ENCODE measurements around the gene C6orf141.

Gene C6orf141

DNA sequence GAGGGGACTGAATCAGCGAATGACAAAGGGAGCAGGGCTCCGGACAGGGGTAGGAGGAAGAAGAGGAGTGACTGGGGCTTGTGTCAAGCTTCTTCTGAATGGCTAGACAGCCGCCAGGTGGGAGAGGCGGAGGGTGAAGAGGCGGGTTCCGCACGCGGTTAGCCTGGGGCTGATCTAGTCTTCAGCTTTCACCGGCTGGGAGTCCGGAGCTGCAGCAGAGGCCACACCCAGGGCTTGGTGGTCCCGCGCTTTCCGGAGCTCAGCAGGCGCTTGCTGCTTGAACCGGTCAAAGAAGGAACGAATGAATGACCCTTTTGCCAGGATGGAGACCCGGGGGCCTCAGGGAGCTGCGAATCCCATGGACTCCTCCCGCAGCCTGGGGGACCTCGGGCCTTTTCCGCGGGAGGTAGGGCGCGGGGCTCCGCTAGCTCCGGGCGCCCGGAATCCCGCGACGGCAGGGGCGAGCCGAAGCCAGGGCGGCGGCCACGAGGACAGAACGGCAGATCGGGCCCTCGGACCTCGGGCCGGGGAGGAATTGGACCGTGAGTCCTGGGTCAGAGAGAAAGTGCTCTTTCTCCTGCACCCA lies at the start of gene C6orf141:
C6orf141 (plus strand) TSS at position 177 of the 586 bp plus-strand sequence; CDS start at position 302, 125 bp downstream.
- no peak for DNase-seq (ENCODE audit: low read depth in 1 of 2, low spot score in 1 of 2)

DNA sequence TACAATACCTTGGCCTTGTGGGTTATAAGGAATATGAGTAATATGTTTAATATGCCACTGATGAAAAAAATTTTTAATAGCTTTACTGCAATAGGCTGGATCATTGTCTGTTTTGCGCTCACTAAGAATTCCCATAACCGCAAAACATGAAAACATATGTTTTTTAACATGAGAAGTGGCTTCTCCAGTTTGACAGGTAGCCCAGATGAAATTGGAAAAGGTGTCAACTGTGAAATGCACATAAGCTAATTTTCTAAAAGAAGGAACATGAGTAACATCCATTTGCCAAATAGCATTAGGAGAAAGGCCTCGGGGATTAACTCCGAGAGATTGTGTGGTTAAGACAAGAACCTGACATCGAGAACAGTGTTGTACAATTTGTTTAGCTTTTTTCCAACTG lies 45.8 kb upstream of the C6orf141 start:
- no peak for DNase-seq (ENCODE audit: low read depth in 1 of 2, low spot score in 1 of 2)

GRCh38 chr6:49506569-49507111 lies 43.8 kb upstream of the C6orf141 start:
- DNase-seq (ENCODE audit: low read depth in 1 of 2, low spot score in 1 of 2), result no peak

DNA sequence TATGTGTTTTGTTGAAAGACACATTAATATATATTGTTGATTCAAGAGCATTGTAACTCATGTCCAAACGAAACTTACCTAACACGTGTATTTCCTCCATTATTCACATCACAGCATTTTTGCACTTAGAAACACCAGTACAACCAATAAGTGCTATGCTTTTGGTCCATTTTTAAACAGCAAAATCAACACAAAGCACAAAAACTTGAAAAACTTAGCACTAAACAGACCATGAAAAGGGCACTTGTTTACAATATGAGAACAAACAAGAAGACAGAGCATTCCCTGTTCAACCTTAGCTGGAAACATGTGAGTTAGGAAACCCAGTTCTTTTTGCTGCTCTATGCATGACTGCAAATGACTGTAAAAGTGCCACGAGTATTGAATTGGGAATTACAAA lies 41.1 kb upstream of the C6orf141 start:
- no peak for DNase-seq (ENCODE audit: low read depth in 1 of 2, low spot score in 1 of 2)

- no peak for DNase-seq (ENCODE audit: low read depth in 1 of 2, low spot score in 1 of 2)
These were observed 37.1 kb upstream of the C6orf141 start for GRCh38 chr6:49513153-49513989.

DNA sequence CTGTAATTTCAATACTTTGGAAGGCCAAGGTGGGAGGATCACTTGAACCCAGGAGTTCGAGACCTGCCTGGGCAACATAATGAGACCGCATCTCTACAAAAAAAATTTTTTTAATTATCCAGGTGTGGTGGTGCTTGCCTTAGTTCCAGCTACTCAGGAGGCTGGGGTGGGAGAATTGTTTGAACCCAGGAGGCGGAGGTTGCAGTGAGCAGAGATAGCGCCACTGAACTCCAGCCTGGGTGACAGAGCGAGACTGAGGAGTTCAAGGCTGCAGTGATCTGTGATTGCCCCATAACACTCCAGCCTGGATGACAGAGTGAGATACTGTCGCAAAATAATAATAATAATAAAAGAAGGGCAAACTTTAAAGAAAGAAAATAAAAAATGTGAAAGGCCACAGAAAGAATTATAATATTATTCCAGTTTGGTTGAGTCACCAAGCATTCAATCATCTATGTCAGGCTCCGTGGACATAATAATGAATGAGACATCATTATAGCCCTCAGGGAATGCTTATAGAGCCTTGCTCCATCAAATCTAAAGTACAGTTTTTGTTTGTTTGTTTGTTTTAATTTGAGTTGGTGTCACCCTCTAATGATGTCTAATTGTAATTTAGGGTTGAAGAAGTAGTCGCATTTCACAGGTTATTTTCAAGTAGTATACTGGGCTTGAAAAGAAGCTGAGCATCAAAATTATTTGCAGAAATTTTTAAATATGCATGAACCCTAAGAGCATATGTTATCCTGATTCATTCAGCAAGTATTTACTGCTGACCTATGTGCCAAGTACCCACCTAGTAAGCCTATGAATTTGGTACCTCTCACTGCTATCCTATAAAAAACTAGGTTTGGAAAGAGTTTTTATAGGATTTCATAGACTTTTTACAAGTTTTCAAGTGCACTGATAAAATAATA lies 35.6 kb upstream of the C6orf141 start:
- DNase-seq (ENCODE audit: low read depth in 1 of 2, low spot score in 1 of 2), result no peak

DNA sequence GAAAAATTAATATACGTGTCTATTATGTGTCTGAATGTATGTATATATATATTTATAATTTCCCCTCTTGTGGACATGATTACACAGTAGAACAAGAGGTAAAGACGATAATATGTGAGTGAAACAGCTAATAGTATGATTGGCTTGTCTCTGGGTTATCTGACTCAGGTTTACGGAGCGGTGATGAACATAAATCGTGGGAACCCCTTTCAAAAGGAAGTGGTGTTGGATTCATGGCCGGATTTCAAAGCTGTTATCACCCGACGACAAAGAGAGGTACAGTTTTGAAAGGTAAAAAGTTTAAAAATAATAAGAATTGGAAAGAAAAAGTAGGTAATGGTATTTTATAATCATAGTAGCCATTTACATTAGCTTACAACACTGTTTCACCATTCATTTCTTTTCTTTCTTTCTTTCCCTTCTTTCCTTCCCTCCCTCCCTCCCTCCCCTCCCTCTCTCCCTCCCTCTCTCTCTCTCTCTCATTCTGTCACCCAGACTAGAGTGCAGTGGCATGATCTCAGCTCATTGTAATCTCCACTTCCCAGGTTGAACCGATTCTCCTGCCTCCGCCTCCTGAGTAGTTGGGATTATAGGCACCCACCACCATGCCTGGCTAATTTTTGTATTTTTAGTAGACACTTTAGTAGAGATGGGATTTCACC lies 34.9 kb upstream of the C6orf141 start:
- no peak for DNase-seq (ENCODE audit: low read depth in 1 of 2, low spot score in 1 of 2)

GRCh38 chr6:49516147-49516505 lies 34.3 kb upstream of the C6orf141 start:
- DNase-seq (ENCODE audit: low read depth in 1 of 2, low spot score in 1 of 2), result no peak

DNA sequence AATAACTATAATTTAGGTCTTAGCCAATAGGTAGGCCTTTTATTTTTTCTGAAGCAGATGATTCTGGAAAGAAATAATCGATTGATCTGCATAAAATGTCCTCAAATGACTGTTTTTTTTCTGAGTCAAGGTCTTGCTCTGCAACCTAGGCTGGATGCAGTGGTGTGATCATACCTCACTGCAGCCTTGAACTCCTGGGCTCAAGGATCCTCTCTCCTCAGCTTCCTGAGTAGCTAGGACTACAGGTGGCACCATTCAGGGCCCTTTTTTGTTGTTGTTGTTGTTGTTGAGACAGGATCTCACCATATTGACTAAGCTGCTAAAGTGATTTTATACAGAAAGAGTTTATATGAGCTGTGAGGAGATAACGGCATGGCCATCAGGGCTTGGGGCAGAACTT lies 32.5 kb upstream of the C6orf141 start:
- DNase-seq (ENCODE audit: low read depth in 1 of 2, low spot score in 1 of 2), result no peak

GRCh38 chr6:49519660-49520059 lies 30.8 kb upstream of the C6orf141 start:
- no peak for DNase-seq (ENCODE audit: low read depth in 1 of 2, low spot score in 1 of 2)

GRCh38 chr6:49522710-49523593 lies 27.5 kb upstream of the C6orf141 start:
- no peak for DNase-seq (ENCODE audit: low read depth in 1 of 2, low spot score in 1 of 2)

GRCh38 chr6:49523901-49524300 lies 26.6 kb upstream of the C6orf141 start:
- no peak for DNase-seq (ENCODE audit: low read depth in 1 of 2, low spot score in 1 of 2)

- DNase-seq (ENCODE audit: low read depth in 1 of 2, low spot score in 1 of 2), result no peak
These were observed 25.9 kb upstream of the C6orf141 start for GRCh38 chr6:49524541-49524940.

DNA sequence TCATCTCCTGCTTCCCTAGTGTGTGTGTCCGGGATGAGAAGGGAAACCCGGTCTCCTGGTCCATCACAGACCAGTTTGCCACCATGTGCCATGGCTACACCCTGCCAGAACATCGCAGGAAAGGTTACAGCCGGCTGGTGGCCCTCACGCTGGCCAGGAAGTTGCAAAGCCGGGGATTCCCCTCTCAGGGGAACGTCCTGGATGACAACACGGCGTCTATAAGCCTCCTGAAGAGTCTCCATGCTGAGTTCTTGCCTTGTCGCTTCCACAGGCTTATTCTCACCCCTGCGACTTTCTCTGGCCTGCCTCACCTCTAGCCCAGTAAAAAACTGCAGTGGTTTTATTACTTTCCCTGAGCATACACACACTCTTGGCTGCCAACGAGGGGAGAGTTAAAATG lies 23.9 kb upstream of the C6orf141 start:
- DNase-seq (ENCODE audit: low read depth in 1 of 2, low spot score in 1 of 2), result no peak

DNA sequence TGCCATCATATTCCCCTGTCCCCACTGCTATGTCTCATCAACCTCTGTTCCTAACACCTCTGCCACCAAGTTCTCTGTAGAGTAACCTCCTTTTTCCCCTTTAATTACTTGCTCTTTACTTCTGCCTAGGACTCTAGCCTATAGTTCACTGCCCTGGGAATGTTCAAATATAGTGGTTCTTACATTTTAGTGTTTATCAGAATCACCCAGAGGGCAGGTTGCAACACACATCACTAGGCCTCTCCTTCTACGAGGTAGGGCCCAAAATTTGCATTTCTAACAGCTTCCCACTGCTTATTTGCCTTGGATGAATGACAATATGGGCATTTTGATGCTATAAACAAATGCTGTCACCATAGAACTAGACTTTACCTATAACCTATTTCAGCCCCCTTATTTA lies 23.1 kb upstream of the C6orf141 start:
- DNase-seq (ENCODE audit: low read depth in 1 of 2, low spot score in 1 of 2), result no peak

- no peak for DNase-seq (ENCODE audit: low read depth in 1 of 2, low spot score in 1 of 2)
These were observed 21.9 kb upstream of the C6orf141 start for GRCh38 chr6:49528571-49528970.

GRCh38 chr6:49530141-49530776 lies 20.2 kb upstream of the C6orf141 start:
- no peak for DNase-seq (ENCODE audit: low read depth in 1 of 2, low spot score in 1 of 2)

DNA sequence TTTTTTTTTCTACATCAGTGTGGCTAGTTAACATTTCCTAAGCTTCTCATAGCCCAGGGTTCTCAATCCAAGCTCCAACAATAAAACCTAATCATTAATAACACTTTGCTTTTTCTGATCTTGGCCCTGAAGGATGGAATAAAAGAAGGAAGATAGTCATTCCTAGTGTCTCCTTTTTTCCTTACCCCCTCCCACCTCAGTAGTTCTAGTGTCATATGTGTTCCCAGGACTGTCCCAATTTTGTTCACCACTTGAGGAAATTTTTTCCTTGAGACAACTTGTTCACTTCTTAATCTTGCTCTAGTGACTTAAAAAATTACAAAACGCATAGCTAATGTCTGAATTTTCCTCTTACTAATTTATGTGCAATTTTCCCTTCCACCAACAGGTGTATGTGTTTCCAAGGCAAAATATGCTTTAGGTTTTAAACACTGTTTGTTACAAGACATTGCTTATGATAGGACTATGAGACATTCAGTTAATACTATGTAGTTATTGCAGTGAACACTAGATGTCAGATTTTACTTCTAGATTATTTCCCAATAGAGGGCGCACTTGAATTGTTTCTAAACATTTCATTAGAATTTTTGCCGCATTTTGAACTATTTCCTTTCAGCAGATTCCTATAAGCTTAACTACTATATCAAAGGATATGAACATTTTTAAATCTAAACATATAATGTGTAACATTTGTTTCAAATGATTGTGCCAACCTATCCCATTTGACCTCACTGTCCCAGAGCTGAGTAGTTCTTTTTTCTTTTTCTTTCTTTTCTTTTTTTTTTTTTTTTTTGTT lies 18.5 kb upstream of the C6orf141 start:
- DNase-seq (ENCODE audit: low read depth in 1 of 2, low spot score in 1 of 2), result no peak

- DNase-seq (ENCODE audit: low read depth in 1 of 2, low spot score in 1 of 2), result no peak
These were observed 14.7 kb upstream of the C6orf141 start for GRCh38 chr6:49535795-49536194.
